HG02678 (cell line): ENCODE results near the gene IGSF8.
"Not testable (repeated sequence)": the region's sequence is repeated elsewhere in the genome, so short reads cannot be mapped to it uniquely, and the experiment has no call there.

Source experiments
- ATAC-seq: cut with Tn5 transposase; IDR thresholded peaks from one replicate; pipeline ENCODE4 v1.9.1; 2021; ENCODE audit warnings: mild to moderate bottlenecking, moderate library complexity; ENCODE audit not compliant: unreplicated experiment

IGSF8 gene

DNA sequence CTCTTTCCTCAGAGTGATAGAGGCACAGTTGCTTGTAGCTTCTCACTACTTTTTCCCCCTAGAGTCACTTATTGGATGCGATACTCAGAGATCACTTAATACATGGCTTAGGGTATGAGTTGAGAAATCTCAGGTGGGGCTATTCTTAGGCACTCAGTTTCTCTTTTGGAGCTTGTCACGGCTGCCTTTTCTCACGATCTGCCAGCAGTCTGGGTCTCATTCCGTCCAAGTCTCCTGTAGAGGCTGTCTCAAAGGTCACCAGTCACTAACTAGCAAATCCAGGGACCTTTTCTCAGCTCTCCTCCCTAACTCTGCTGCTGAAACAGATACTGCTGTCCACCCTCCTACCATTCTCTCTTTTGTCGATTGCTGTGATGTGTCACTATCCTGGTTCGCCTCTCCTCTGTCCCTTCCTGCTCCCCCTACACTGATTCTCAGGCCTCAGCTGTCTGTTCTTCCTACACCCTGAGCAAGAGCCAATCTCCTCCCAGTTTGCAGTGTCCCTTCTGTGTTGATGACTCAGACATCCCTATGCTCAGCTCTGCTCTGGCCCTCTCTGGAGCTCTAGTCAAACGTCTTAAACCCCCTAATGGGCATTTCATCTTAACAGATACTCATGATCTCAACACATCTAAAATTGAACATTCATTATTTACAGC lies 29.6 kb upstream of the IGSF8 start:
- ATAC-seq = no peak

DNA sequence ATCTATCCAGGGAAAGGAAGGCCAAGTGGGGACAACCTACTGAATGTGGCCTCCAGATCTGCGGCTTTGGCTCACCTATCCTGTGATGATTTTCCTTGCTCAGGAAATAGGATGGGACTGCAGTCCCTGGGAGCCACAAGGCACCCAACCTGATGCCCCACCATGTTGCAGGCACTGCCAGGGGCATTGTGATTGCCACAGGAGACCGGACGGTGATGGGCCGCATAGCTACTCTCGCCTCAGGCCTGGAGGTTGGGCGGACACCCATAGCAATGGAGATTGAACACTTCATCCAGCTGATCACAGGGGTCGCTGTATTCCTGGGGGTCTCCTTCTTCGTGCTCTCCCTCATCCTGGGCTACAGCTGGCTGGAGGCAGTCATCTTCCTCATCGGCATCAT lies 29.0 kb upstream of the IGSF8 start:
- no peak for ATAC-seq

DNA sequence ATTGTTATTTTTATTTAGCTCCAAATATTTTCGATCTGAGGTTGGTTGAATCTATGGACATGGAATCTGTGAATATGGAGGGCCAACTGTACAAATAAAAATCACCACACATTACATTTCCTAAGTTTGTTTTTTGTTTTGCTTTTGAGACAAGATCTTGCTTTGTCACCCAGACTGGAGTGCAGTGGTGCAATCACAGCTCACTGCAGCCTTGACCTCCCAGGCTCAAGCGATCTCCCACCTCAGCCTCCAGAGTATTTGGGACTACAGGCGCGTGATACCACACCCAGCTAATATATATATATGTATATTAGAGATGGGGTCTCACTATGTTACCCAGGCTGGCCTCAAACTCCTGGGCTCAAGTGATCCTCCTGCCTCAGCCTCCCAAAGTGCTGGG lies 27.9 kb upstream of the IGSF8 start:
- ATAC-seq = not testable (repeated sequence)

DNA sequence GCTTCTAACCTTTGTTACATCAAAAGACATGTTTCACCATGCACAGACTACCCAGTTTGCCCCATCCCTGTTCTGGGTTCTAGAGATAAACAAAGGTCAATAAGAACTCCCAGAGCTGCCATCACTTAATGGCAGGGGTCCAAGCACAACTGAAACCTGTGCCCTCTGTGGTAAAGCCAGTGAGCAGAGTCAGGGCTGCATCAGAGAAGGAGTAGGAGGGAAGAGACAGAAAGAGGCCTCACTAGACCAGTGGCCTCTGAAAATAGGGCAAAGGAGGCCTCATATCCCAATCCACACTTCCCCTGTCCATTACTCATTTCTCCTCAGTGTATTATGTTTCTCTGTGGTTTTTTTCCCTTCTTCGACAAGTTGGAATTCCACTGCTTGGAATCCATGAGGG lies 27.3 kb upstream of the IGSF8 start:
- no peak for ATAC-seq

DNA sequence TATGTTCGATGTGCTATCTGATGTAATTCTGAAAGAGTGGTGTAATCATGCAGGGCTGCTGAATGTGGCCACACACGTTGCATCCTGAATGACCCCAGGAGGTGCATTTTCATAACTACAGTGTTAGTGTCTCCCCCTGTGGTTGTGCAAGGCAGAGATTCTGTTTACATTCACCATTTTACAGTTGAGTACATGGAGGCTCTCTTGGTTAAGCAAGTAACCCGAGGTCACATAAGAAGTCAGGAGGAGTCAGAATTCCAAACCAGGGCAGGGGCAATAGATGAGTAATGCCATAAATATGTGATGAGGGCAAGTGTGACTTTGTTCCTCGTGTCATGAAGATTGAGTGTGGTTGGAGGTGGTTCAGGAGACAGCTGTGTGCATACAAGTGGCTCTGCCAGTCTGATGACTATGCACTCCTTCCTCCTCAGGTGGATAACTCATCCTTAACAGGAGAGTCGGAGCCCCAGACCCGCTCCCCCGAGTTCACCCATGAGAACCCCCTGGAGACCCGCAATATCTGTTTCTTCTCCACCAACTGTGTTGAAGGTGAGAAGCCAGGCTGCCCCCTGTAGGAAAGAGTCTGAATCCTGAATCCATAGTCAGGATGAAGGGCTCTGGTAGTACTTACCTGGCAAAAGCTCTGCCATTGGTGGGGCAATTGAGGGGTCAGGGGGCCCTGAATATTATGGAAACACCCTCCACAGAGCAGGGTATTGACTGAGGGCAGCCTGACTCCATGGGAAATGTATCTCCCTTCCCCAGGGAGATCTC lies 26.5 kb upstream of the IGSF8 start:
- ATAC-seq = no peak

DNA sequence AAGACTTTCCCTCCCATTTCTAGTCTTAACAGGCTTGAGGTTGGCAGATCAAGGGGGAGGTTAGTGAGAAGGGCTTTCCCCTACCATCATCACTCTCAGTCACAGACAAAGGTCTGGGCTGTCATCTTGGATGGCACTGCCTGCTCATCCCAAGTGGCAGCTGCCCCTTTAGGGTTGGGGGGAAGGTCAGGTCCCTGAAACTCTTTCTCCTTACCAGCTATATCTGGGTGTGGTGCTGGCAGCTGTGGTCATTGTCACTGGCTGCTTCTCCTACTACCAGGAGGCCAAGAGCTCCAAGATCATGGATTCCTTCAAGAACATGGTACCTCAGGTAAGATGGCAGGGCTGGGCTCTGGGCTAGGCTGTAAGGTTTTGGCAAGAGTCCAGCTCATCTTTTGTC lies 25.3 kb upstream of the IGSF8 start:
- no peak for ATAC-seq

DNA sequence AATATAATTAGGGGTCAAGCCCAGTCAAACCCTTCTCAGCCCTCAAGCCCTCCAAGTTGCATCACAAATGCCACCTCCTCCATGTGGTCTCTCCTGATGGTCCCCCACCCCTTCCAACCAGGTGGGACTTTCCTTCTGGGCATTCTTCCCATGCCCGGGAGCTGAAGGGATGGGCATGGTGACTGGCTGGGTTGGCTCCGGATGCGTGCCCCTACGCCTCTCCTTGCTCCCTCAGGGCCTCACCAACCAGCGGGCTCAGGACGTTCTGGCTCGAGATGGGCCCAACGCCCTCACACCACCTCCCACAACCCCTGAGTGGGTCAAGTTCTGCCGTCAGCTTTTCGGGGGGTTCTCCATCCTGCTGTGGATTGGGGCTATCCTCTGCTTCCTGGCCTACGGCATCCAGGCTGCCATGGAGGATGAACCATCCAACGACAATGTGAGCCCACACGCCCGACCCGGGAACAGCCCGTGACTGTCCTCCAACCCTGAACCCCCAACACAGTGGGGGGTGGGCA lies 24.6 kb upstream of the IGSF8 start:
- ATAC-seq = no peak

DNA sequence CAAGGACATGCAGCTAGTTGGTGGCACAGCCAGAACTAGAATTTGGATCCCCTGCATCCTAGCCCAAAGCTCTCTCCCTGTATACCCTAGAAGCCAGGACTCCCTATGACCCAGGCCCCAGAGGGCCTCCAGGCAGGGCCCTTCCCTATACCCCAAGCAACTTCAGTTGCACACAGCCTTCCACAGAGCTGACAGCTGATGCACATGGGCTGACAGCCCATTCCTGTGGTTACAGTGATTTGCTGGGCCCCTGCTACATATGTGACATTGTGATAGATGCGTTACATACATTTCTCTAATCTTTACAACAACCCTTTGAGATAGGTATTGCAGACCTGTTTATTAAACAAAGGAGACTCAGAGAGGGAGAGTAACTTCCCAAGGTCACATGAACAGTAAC lies 23.0 kb upstream of the IGSF8 start:
- ATAC-seq = no peak

DNA sequence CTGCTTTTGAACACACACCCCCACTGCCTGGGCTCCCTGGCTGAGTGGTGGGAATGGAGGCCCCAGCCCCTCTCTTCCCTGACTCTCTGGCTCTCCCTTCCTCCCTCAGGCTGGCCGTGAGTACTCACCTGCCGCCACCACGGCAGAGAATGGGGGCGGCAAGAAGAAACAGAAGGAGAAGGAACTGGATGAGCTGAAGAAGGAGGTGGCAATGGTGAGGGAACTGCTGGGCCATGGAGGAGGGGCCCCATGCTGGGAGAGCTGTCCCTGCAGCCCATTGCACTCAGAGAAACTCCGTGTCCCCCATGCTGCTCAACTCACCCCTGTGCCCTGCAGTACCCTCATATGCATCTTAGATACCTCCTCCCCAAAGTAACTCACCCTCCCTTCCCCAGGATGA lies 22.4 kb upstream of the IGSF8 start:
- ATAC-seq = no peak

DNA sequence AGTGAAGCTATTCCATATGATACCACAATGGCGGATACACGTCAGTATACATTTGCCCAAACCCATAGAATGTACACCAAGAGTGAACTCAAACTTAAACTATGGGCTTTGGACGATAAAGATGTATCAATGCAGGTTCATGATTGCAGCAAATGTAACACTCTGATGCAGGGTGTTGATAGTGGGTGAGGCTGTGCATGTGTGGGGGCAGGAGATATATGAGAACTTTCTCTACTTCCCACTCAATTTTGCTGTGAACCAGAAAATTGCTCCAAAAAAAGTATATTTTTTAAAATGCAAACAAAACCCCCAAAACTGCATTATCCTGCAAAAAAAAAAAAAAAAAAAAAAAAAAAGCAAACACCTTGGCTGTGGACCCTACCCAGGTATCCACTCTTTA lies 20.5 kb upstream of the IGSF8 start:
- ATAC-seq = no peak

DNA sequence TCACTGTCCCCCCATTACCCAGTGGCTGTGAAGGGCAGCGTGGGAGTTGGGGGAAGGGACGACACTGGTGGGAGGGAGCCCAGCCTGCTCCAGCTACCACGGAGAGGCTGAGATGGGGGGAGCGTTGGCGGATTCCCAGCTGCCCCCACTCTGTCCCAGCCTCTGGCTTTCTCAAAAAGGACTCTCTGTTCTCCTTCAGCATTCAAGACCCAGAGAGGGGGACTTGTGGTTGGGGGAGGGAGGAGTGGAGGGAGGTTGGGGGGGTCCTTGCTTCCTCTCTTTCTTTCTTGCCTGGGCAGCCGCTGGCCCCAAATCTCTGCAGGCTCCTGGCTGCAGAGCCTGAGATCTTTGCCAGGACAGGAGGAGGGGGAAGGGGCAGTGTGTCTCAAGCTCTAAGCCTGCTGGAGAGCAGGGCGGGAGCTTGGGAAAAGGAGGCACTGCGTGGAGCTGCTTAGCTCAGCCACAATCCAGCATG lies 19.3 kb upstream of the IGSF8 start:
- ATAC-seq = no peak

DNA sequence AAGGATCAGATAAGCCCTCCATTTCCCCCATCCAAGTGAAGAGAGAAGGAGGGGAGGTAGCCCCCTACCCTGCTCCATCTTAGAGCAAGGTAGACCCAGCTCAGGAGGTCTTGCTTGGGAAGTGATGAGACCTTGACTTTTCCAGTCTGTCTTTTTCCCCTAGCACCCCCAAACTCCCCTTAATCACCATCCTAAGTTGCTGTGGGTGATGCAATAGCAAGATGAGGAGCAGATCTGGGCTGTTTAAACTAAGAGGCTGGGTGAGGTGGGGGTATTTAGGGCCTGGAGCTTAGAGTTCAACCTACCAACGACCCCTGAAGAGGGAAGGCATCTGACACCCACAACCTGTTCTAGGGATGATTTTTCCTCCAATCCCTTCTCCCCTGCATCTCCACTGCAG lies 18.9 kb upstream of the IGSF8 start:
- ATAC-seq = no peak

DNA sequence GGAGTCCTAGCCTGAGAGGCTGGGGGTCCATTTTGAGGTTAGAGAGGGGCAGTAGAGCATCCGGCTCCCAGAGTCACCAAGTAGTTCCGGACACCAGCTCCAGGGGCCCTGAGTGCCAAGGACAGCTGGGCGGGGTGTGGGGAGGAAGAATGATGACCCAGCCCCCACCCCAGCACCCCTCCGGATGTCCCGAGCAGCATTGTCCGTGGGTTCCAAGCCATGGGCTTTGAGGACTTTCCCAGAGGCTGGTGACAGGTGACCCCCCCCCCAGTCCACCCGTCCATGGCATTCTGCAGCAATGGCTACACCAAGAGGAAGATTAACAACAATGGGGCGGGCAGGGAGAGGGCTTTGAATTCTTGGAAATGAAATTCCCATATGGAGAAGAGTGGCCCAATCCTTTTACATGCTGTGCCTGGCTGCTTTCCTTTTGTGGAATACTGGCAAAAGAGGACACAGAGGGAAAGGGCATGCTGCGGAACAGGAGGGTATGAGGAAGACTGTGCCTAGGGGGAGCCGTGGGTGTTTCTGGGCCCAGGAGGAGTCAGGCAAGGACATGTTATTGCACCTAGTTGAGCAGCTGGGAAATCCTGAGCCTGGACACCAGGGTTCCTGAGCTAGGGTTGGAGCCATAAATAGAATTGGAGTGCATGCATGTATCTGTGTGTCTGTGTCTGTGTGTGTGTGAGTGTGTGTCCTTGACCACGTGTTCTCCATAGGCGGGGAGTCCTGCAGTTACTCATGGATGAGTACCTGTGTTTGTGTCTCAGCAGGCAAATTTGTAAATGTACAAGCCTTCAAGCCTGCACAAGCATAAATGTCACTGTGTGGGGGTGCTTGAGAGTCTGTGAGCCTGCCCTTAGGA lies 18.1 kb upstream of the IGSF8 start:
- no peak for ATAC-seq

DNA sequence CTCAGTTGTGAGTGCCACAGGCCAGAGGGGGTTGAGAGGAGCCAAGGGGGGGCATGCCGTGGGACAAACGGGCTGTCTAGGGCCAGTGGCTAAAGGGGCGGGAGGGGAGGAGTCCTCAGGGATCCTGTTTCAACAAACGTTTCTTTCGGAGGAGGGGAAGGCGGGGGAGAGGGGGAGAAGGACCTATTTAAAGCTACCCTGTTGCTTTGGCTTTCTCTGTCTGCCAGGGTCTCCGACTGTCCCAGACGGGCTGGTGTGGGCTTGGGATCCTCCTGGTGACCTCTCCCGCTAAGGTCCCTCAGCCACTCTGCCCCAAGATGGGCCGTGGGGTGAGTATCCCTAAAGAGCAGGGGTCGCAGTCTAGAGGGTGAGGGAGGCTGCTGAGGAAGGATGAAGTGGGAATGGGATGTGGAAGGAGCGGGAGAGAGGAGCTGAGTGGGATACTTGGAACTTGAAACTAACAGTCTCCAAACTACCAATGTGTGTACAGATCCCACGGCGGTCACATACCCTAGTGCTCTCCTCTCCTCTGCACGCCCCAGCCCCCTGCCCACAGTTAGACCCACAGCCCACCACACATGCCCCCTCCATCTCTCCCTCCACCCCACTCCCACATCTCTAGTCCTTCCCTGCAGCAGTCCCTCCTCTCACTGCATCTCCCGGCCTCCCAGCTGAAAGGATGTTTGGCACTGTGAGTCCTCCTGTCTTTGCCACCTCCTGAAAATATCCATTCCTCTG lies 17.3 kb upstream of the IGSF8 start, which contains the start of gene ATP1A2:
ATP1A2 (plus strand) TSS at position 215 of the 738 bp plus-strand sequence; CDS start at position 318, 103 bp downstream.
- ATAC-seq = no peak

DNA sequence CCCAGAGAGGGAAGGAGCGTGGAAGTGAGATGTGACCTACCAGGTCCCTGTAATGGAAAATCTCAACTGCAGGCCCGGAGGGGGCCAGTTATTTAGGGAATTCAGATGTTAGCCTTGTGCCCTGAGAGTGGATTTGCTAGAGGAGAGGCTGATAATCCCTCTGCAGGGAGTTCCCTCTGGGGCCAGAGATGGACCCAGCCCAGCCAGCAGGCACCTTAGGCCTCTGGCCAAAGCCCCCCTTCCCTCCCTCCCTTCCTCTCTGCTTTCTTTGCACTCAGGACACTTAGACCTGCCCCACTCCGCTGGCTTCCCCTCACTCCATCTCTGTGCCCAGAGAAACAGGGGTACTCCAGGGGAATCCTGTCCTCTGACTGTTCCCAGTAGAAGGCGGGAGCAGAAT lies 15.7 kb upstream of the IGSF8 start:
- ATAC-seq = no peak

DNA sequence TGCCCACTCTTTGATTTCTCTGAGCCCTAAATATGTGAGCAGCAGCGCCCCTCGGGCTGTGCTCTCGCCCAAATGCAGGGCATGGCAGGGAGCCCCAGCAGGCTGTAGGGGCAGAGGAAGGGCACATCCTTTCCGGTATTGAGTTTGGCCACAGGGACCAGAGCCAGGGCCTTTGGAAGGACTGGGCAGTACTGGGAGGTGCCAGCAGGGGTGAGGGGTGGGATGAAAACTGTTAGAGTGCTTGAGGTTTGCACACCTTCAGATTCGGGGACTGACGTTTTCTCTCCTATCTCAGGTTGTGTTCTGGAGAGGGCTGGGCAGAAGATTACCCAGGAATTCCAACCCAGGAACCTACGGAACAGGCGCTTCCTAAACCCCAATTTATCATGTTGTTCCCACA lies 15.0 kb upstream of the IGSF8 start:
- ATAC-seq = no peak

DNA sequence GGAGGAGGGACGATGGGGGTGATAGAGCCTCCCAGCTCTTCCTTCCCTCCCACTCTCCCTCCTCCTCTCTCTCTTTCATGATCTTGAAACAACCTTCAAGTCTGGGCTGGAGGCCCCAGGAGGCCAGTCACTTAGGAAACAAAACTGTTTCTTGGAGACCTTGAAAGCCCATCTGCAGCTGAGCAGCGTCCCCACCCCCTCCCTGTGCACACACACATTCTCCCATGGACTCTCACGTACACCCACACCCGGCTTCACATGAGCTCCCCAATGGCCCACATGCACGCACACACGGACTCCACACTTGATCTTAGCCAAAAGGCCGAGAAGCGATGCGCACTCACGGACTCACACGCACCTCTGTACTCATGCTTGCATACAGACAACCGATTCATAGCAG lies 13.9 kb upstream of the IGSF8 start:
- ATAC-seq = no peak

DNA sequence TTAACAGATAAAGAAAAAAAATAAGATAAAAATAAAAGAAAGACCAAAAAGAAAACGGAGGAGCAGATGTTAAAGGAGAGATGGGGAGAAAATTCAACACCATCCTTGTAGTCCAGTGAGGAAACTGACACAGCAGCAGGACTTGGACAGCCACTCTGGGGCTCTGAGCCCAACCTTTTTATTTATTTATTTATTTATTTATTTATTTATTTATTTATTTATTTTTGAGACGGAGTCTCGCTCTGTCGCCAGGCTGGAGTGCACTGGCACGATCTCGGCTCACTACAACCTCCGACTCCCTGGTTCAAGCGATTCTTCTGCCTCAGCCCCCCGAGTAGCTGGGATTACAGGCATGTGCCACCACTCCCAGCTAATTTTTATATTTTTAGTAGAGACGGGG lies 13.0 kb upstream of the IGSF8 start:
- not testable (repeated sequence) for ATAC-seq

DNA sequence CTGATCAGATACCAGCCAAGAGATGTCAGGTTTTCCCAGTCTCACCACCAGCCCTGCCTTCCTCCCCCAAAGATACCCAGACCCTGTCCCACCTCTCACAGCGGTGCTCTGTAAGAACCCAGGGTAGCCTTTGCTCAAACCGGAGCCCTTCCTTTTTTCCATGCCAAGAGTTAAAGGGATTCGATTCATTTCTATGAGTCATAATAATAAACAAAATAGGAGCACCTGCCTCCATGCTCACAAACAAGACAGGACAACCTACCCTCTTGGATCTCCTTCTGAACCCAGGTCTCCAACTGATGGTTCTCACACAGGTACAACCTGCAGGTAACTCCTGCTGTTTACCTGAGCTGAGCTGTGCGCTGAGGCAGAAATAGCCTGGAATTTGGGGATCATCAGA lies 11.3 kb upstream of the IGSF8 start:
- no peak for ATAC-seq

DNA sequence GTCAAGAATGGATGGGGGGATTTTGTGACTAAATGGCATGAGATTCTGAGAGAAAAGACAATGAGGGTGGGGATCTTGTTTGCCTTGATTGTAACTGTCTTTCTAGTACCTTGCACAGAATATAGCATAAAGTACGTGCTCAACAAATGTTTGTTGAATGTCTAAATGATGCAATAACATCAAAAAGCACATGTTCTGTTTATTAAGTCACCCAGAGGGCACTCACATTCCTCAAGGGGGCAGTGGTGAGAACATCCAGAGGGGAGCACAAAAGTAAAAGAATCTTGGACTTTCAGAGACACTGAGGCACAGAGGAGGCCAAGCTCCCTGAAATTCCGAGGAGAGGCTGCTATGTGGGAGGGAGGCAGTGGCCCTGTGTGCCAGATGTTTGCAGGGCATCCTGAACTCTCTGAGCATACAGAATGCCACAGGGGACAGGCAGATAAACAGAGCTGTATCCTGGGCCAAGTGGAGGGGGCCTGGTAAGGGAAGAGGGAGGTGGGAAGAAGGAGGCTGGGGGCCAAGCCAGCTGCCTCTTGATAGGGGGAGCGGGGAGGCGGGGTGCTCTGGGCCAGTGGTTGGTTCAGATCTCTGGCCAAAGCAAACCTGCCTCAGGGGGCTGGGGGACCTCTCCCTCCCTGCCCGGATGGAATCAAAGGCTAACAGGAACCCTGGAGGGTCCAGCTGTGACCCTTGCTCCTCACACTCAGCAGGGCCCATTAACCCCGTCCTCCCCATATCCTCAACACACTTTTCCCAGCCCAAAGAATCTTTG lies 10.7 kb upstream of the IGSF8 start:
- no peak for ATAC-seq
